ENCODE measurements around the gene KRTAP3-2.
"Not testable (repeated sequence)": the region's sequence is repeated elsewhere in the genome, so short reads cannot be mapped to it uniquely, and the experiment has no call there.

GRCh38 chr17:41034346-41034935, 34.7 kb upstream of the KRTAP3-2 start, which contains the start of gene KRTAP1-3:
- not testable (repeated sequence) for TF ChIP-seq CTCF (IDR thresholded peaks at IDR 0.05); EZH2 (IDR thresholded peaks at IDR 0.05; ENCODE audit: borderline replicate concordance, insufficient read depth, low read depth, low read length, poor library complexity, severe bottlenecking)

All from B cell (primary cell).